Hepatocyte (in vitro differentiated cells): ENCODE data around the gene SRPK2. TPM values are rescaled to one million over a fixed set of nuclear protein-coding genes. Genes with fewer than 3 reads are reported as not detected.

Experiments
- DNase-seq: peaks from one replicate; pipeline ENCODE4 v3.0.0-alpha.2; 2016; ENCODE audit warnings: low spot score
- H2AFZ ChIP-seq: fragments of 200-600 bp; sonication (generic); 2 replicates; pipeline ENCODE4 v1.6.0; 2016; ENCODE audit warnings: antibody characterized with exemption, mild to moderate bottlenecking
- H3K27ac ChIP-seq: fragments of 200-600 bp; sonication (generic); 2 replicates; pipeline ENCODE4 v1.5.1; 2016; ENCODE audit warnings: mild to moderate bottlenecking
- H3K27me3 ChIP-seq: fragments of 200-600 bp; sonication (generic); 2 replicates; pipeline ENCODE4 v1.6.1; 2016
- H3K36me3 ChIP-seq: fragments of 200-600 bp; sonication (generic); replicated peaks from 2 replicates; pipeline ENCODE4 v1.5.1; 2016; ENCODE audit warnings: low read depth; ENCODE audit not compliant: insufficient read depth
- H3K4me1 ChIP-seq: fragments of 200-600 bp; sonication (generic); 2 replicates; pipeline ENCODE4 v1.5.1; 2016; ENCODE audit warnings: mild to moderate bottlenecking, moderate library complexity; ENCODE audit not compliant: insufficient read depth
- H3K4me2 ChIP-seq: fragments of 200-600 bp; sonication (generic); 2 replicates; pipeline ENCODE4 v1.6.0; 2016
- H3K4me3 ChIP-seq: fragments of 200-600 bp; sonication (generic); 2 replicates; pipeline ENCODE4 v1.5.1; 2016; ENCODE audit warnings: mild to moderate bottlenecking
- H3K79me2 ChIP-seq: fragments of 200-600 bp; sonication (generic); 2 replicates; pipeline ENCODE4 v1.6.0; 2017; ENCODE audit warnings: mild to moderate bottlenecking
- H3K9me2 ChIP-seq: fragments of 200-600 bp; sonication (generic); replicated peaks from 2 replicates; pipeline ENCODE4 v1.6.0; 2017; ENCODE audit warnings: mild to moderate bottlenecking; ENCODE audit not compliant: insufficient read depth
- H3K9me3 ChIP-seq: fragments of 200-600 bp; sonication (generic); 2 replicates; pipeline ENCODE4 v1.5.1; 2016; ENCODE audit warnings: low read depth, mild to moderate bottlenecking
- H4K20me1 ChIP-seq: fragments of 200-600 bp; sonication (generic); 2 replicates; pipeline ENCODE4 v1.6.0; 2016; ENCODE audit warnings: mild to moderate bottlenecking; ENCODE audit not compliant: insufficient read depth, poor library complexity, severe bottlenecking
- EZH2 ChIP-seq: fragments of 200-600 bp; sonication (generic); IDR thresholded peaks from 2 replicates; pipeline ENCODE4 v1.6.1; 2016; ENCODE audit warnings: antibody characterized with exemption, mild to moderate bottlenecking, borderline replicate concordance
- EZH2phosphoT487 ChIP-seq: fragments of 200-600 bp; sonication (generic); IDR thresholded peaks from one replicate; pipeline ENCODE4 v1.6.1; 2018; ENCODE audit warnings: antibody characterized with exemption, mild to moderate bottlenecking, low read depth, moderate library complexity; ENCODE audit not compliant: unreplicated experiment, severe bottlenecking
- WGBS: methylation state at CpG from one replicate; pipeline ENCODE4 v1.1.6; 2016; ENCODE audit warnings: low lambda C conversion rate; ENCODE audit errors: missing lambda C conversion rate; 5-methylcytosine and 5-hydroxymethylcytosine counted together
- polyA plus RNA-seq: library from polyadenylated mRNA; unstranded; fragments of >200 nt; fragmentation: Nextera tagmentation; extraction: Ambion mirVana; gene quantifications from 2 replicates; pipeline ENCODE4 v1.2.1, GENCODE V29; 2016
- total RNA-seq: library from RNA; depleted of rRNA; stranded (reverse); fragments of >200 nt; gene quantifications from 2 replicates; pipeline ENCODE4 v1.2.3, GENCODE V29; 2014
- TF ChIP-seq, protein P1 (sequence below): fragments of 200-600 bp; sonication (generic); IDR thresholded peaks from 2 replicates; pipeline ENCODE4 v1.5.1; 2016; ENCODE audit warnings: antibody characterized with exemption, mild to moderate bottlenecking; ENCODE audit not compliant: poor library complexity

The SRPK2 gene
- total and polyA plus RNA-seq, 2 experiments from 2014 or later, result 41.4 to 46.1 TPM

- H3K27ac ChIP-seq, result no peak overlapping the region
These were observed 109.6 kb downstream of the SRPK2 start for GRCh38 chr7:105278973-105279687.

GRCh38 chr7:105278565-105278964, 110.2 kb downstream of the SRPK2 start:
- Histone ChIP-seq H3K4me2 (no peak overlapping the region), H3K4me1 (no peaks in the 10 kb centered on the region), H3K36me3 (no peaks in the 10 kb centered on the region), H3K27ac (no peak overlapping the region), H3K4me3 (no peak overlapping the region), H3K9me3 (no peaks in the 10 kb centered on the region), H4K20me1 (peaks cover 3% of the 10 kb centered on the region), H3K9me2 (no peaks in the 10 kb centered on the region), H2AFZ (no peak overlapping the region), H3K27me3 (no peaks in the 10 kb centered on the region), H3K79me2 (peaks cover 80% of the 10 kb centered on the region)
- no peak for DNase-seq
- TF ChIP-seq, protein P1, sequence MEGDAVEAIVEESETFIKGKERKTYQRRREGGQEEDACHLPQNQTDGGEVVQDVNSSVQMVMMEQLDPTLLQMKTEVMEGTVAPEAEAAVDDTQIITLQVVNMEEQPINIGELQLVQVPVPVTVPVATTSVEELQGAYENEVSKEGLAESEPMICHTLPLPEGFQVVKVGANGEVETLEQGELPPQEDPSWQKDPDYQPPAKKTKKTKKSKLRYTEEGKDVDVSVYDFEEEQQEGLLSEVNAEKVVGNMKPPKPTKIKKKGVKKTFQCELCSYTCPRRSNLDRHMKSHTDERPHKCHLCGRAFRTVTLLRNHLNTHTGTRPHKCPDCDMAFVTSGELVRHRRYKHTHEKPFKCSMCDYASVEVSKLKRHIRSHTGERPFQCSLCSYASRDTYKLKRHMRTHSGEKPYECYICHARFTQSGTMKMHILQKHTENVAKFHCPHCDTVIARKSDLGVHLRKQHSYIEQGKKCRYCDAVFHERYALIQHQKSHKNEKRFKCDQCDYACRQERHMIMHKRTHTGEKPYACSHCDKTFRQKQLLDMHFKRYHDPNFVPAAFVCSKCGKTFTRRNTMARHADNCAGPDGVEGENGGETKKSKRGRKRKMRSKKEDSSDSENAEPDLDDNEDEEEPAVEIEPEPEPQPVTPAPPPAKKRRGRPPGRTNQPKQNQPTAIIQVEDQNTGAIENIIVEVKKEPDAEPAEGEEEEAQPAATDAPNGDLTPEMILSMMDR, result no peak
- no peak for TF ChIP-seq EZH2
- TF ChIP-seq EZH2phosphoT487, result no peak
- 91% methylated on average over 5 of the region's 5 CpGs for WGBS

More at GRCh38 chr7:105278973-105279687, 109.6 kb downstream of the SRPK2 start:
- WGBS, result 80% methylated on average over 3 of the region's 8 CpGs
- no peak overlapping the region for H3K4me2 ChIP-seq
- H3K36me3 ChIP-seq, result no peaks in the 10 kb centered on the region
- no peak overlapping the region for H2AFZ ChIP-seq
- no peaks in the 10 kb centered on the region for H3K4me1 ChIP-seq
- H3K9me3 ChIP-seq, result no peaks in the 10 kb centered on the region
- H3K9me2 ChIP-seq, result no peaks in the 10 kb centered on the region
- TF ChIP-seq, protein P1, result no peak
- H3K27me3 ChIP-seq, result no peaks in the 10 kb centered on the region
- no peak for DNase-seq
- no peak overlapping the region for H3K4me3 ChIP-seq
- H3K79me2 ChIP-seq, result peaks cover 80% of the 10 kb centered on the region
- H4K20me1 ChIP-seq, result peaks cover 3% of the 10 kb centered on the region

DNA sequence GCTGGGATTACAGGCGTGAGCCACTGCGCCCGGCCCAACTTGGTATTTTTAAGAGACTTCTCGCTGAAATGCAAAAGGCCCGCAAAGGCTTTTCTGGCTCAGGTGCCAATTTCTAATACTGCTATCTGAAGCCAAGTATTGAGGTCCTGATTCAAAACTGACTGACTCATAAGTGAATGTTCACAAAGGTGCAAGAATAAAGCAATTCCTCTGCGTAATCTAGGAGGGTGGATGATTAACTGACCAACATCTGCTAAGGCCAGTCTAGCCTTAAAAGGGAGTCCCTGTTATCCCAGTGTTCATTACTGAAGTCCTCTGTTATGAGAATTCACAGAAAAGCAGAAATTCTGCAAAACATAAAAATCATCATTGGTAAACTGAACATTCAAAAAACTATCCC, 111.4 kb downstream of the SRPK2 start:
- H3K27ac ChIP-seq, result no peak overlapping the region
- H3K36me3 ChIP-seq, result no peaks in the 10 kb centered on the region
- 93% methylated on average over 6 of the region's 6 CpGs for WGBS
- peaks cover 3% of the 10 kb centered on the region for H4K20me1 ChIP-seq
- no peaks in the 10 kb centered on the region for H3K9me3 ChIP-seq
- peak; percentile 6 for DNase-seq
- no peak overlapping the region for H3K4me2 ChIP-seq
- H2AFZ ChIP-seq, result no peak overlapping the region
- no peaks in the 10 kb centered on the region for H3K4me1 ChIP-seq
- TF ChIP-seq EZH2 (no peak), EZH2phosphoT487 (no peak)
- TF ChIP-seq, protein P1, result no peak
- no peak overlapping the region for H3K4me3 ChIP-seq
- H3K9me2 ChIP-seq, result no peaks in the 10 kb centered on the region
- no peaks in the 10 kb centered on the region for H3K27me3 ChIP-seq
- peaks cover 75% of the 10 kb centered on the region for H3K79me2 ChIP-seq
